Measurements from ENCODE around the gene CEP128.

CEP128 gene

GRCh38 chr14:80545935-80546854 lies 395.3 kb downstream of the CEP128 start:
- no peak for DNase-seq (ENCODE audit: low read depth in 2 of 2)

DNA sequence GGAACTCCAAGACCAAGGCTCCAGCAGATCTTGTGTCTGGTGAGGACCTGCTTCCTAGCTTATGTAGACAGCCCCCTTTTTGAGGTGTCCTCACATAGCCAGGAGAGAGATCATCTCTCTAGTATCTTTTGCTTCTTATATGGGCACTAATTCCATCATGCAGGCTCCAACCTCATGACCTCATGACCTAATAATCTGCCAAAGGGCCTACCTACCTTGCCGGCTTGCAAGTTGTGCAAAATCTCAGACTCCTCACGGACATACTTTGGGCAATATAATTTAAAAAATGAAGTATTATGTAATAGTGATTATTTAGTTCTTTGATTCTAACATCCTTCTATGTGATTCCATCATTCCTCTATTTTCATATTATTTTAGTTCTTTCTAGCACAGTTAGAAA lies 397.2 kb downstream of the CEP128 start:
- DNase-seq (ENCODE audit: low read depth in 2 of 2), result no peak

GRCh38 chr14:80543211-80543610 lies 398.3 kb downstream of the CEP128 start:
- DNase-seq (ENCODE audit: low read depth in 2 of 2), result no peak

- no peak for DNase-seq (ENCODE audit: low read depth in 2 of 2)
Measured at GRCh38 chr14:80538633-80539375, 402.7 kb downstream of the CEP128 start.

GRCh38 chr14:80537626-80538025 lies 403.9 kb downstream of the CEP128 start:
- no peak for DNase-seq (ENCODE audit: low read depth in 2 of 2)

DNA sequence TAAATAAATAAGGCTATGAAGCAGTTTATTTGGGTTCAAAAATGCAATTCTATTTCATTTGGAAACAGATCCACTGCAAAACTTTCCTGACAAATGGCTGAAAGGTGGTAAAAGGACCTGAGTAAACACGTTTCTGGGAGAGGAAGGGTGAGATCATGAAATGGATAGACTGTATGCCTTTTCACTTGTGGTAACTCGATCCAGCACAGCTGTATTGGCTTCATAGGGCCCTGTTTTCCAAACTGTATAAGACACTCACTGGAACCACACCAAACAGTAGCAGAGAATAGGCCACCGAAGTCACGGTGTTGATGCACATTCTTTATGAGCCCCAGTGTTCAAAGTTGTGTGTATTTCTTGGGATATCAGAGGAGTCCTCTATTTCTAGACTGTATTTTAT lies 405.1 kb downstream of the CEP128 start:
- DNase-seq (ENCODE audit: low read depth in 2 of 2), result no peak

GRCh38 chr14:80535171-80535570 lies 406.4 kb downstream of the CEP128 start:
- no peak for DNase-seq (ENCODE audit: low read depth in 2 of 2)

DNA sequence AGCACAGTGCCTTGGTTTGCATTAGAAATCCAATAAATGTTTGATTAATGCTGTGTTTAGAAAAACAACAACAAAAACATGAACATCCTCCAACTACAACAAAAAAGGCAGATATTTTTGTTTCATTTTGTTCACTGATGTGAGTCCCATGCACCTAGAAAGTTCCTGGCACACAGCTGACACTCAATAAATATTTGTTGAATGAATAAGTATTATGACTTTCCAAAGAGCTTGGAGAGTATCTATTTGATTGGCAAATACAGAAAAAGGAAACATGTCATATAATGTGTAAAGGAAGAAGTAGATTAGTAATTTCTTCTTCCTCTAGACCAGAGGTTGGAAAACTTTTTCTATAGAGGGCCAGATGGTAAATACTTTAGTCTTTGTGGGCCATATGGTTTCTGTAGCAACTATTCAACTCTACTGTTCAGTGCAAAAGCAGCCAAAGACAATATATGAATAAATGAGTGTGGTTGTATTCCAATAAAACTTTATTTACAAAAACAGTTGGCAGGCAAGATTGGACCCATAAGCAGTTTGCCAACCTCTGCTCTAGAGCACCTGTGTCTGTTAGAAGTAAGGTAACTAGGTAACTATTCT lies 417.9 kb downstream of the CEP128 start:
- DNase-seq (ENCODE audit: low read depth in 2 of 2), result no peak

DNA sequence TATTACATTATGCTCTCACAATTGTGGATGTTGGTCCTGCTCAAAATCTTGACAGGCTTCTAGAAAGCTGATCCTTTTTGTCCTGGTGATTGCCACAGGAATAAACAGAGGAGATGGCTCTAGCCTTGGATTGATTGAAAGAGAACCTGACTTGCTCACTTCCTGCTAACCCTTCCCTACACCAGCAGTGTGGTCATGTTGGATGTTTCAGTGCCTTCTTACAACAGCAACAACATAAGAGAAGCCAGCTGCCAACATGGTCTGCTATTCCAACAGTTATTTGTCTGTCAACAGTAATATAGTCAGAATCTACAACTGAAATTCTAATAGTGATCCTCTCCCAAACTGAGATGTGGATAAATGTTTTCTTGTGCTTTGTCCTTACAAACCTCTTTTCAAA lies 418.6 kb downstream of the CEP128 start:
- DNase-seq (ENCODE audit: low read depth in 2 of 2), result no peak

DNA sequence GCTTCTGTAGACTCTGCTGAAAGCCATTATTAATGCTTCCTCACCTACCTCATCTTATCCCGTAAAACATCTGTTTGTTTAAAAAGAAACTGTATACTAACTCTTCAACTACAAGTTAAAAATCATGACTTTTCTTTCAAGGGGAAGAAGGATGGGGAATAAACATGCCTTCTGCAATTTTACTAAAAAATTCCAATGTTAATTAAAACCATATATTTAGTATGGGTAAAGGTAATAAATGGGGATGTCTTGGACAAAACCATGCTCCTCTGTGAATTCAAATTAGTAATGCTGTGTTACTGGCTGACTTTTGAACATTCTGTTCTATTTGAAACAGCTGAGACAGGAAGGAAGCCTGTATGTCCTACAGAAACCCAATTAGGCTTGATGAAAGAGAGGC lies 419.1 kb downstream of the CEP128 start:
- DNase-seq (ENCODE audit: low read depth in 2 of 2), result peak; percentile 51 to 60

DNA sequence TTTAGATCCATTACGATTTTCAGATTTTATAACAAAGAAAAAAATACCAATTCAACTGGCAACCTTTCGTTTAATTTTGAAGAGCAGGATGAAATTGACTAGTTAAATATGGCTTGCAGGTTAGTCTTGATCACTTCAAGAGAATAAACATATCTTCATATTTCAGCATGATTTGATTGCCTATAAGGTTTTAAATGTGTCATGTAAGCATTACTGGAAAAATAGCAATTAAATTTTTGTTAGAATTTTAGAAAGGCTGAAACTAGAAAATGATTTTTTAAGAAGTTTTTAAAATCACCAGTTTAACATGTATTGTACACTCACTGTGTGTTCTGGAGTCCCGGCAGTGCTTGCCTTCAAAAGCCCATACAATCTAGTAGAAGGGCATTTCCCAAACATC lies 420.1 kb downstream of the CEP128 start:
- no peak for DNase-seq (ENCODE audit: low read depth in 2 of 2)

GRCh38 chr14:80519002-80519401 lies 422.5 kb downstream of the CEP128 start:
- no peak for DNase-seq (ENCODE audit: low read depth in 2 of 2)

DNA sequence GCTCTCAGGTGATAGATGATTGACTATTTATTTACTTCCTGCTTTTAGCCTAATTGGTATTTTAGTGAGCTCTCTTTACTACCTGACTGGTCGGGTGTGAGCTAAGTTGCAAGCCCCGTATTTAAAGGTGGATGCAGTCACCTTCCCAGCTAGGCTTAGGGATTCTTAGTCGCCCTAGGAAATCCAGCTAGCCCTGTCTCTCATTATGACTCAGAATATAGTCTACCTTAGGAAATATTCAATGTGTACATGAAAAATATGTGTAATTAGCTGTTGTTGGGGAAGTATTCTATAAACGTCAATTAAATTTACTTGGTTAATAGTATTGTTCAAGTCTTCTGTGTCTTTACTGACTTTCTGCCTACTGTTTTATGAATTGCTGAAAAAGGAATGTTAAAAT lies 423.4 kb downstream of the CEP128 start:
- DNase-seq (ENCODE audit: low read depth in 2 of 2), result no peak

DNA sequence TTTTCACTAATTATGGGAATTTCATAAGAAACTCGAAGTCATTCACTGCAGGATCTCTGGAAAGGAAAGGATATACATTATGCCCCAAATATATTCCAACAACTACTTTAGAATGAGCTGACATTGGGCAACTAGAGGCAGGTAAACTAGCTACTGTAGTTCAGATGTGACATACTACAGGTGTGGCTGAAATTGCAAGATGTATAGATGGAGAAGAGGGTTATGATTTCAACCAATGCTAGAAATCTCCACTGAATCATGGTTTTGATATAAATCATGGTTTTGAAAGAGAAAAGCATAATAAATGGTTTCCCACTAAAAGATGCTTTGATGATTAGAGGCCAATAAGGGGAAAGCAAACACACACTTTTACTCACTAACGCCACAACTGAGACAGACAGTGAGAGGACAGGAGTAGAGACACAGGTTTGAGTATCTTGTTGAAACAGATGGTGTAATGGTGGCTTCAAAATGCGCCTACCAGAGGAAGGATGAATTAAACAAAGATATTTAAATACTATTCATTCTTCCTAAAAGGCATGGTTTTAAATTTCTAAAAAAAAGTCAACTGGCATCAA lies 434.2 kb downstream of the CEP128 start:
- DNase-seq (ENCODE audit: low read depth in 2 of 2), result no peak

DNA sequence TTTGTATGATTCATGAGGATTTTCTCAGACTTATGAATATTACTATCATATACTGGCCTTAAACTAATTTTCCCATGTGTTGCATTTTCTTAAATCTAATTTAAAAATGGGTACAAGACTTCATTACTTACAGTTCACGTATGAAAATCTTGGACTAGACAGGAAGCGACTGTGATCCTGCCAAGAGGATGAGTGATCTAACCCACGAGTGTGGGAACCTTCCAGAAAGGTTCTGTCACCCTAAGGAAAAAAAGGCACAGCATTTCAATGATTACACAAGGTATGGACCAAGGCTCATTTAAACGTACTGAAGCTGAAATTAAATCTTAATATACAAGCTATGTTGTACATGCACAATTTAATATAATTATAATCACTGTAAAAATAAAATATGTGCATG lies 436.8 kb downstream of the CEP128 start:
- DNase-seq (ENCODE audit: low read depth in 2 of 2), result no peak

DNA sequence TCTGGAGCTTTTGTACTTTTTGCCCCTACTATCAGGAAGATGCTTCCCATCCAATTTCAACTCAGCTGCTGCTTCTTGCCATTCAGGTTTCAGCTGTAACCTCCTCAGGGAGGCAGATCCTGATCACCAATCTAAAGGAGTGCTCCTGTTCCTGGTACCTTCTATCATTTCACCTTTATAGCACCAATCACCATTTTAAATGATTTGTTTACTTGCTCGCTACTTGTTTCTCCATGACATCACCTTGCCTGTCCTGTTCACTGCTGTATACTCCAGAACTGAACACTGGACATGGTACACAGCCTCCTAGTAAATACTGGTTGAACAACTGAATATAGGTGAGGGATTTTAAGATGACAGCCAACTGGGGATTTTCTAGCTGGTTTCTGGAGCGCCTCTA lies 443.0 kb downstream of the CEP128 start:
- DNase-seq (ENCODE audit: low read depth in 2 of 2), result no peak

GRCh38 chr14:80496090-80496489 lies 445.4 kb downstream of the CEP128 start:
- no peak for DNase-seq (ENCODE audit: low read depth in 2 of 2)

GRCh38 chr14:80494769-80495168 lies 446.8 kb downstream of the CEP128 start:
- DNase-seq (ENCODE audit: low read depth in 2 of 2), result no peak

- no peak for DNase-seq (ENCODE audit: low read depth in 2 of 2)
Measured at GRCh38 chr14:80493620-80494019, 447.9 kb downstream of the CEP128 start.

DNA sequence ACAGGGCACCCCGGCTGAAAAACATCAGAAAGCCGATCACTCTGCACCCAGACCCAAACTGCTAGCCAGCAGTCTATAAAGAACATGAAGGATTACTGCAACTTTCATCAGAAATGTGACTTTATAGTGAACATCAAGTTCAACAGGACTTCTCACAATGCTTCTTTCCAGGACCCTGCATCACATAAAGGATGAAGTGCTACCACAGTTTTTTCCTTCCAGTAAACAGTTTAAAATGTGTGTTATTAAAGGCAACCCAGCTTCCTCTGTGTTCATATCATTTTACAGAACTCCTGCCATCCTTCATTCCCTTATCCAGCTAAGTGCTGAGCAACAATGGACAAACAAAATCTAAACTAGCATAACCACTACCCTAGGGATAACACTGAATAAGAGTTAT lies 449.9 kb downstream of the CEP128 start:
- DNase-seq (ENCODE audit: low read depth in 2 of 2), result no peak

DNA sequence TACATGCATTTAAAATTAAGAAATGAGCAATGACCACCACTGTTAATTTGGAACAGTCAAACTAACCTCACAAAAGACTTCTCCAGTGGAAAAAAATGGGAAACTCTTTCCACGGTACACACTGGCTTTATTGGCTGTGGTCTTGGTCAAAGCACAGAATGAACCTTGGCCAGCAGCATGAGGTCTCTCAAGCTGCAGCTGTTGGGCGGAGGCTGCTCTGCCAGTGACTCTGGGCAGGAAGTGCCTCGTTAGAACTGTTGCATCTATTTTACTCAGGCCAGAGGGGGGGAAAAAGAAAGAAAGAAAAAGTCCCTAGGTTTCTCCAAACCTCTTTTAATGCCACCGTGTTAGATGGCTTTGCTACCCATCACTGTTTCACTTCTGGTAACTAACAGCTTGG lies 450.4 kb downstream of the CEP128 start:
- DNase-seq (ENCODE audit: low read depth in 2 of 2), result no peak

DNA sequence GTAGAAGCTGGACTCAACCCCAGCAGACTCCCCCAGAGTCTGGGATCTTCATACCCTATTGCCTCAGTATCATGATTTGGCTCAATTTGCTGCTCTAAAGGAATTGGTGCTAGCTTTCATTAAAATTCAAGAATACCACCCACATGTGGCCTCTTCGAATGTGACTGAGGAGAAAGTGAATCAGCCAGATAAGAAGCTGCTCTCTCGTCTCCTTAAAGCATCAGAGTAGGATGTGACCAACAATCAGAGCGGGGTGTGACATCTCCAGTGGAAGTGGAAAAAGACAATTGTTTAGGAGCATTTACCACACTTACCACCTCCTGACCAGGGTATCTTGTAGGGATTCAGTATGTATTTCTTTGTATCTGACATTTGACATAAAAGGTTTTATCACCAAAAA lies 452.0 kb downstream of the CEP128 start:
- DNase-seq (ENCODE audit: low read depth in 2 of 2), result no peak
